Femur (tissue), 1 donor: ENCODE data around the gene CDC34.
"Not testable (repeated sequence)": the region's sequence is repeated elsewhere in the genome, so short reads cannot be mapped to it uniquely, and the experiment has no call there.

ENCODE experiments used
- DNase-seq: peaks from one replicate; pipeline ENCODE4 v3.0.0-alpha.2; 2017

CDC34 gene

DNA sequence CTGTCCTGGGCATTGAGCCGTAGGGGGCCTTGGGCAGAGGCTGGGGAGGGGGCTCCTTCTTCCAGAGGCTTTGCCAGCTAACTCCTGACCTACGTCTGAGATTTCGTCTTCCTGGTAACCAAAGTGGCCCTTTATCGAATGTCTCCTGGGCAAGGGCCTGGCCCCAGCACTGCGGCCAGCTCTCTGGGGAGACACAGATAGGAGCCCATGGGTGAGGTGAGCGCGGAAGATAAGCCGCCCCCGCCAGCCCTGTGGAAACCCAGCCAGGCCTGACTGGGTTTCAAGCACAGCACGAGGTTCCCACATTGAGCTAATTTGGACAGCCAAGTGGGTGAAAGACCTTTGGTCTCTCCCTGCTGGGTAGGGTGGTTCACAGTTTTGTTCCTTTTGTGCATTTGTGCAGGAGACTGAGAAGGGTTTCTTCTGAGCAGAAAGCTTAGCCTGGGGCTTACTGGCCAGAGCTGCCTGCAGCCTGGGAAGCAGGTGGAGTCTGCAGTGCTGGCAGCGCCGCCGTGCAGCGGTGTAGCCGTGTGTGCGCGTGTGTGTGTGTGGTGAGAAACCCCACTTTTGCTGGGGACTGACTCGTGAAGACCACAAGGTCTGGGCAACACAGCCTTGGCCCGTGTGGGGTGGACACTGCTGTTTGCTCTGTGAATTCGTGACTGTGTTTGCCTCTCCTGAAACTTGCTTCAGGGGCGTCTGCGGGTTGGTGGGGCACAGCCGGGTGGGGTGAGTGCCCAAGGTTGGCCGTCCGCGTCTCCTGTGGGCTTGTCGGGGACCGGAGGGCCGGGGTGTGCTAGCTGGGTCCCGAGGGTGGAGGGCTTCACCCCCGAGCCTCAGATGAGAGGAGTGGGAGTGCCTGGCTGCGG is 43.3 kb downstream of the CDC34 start:
- no peak for DNase-seq

DNA sequence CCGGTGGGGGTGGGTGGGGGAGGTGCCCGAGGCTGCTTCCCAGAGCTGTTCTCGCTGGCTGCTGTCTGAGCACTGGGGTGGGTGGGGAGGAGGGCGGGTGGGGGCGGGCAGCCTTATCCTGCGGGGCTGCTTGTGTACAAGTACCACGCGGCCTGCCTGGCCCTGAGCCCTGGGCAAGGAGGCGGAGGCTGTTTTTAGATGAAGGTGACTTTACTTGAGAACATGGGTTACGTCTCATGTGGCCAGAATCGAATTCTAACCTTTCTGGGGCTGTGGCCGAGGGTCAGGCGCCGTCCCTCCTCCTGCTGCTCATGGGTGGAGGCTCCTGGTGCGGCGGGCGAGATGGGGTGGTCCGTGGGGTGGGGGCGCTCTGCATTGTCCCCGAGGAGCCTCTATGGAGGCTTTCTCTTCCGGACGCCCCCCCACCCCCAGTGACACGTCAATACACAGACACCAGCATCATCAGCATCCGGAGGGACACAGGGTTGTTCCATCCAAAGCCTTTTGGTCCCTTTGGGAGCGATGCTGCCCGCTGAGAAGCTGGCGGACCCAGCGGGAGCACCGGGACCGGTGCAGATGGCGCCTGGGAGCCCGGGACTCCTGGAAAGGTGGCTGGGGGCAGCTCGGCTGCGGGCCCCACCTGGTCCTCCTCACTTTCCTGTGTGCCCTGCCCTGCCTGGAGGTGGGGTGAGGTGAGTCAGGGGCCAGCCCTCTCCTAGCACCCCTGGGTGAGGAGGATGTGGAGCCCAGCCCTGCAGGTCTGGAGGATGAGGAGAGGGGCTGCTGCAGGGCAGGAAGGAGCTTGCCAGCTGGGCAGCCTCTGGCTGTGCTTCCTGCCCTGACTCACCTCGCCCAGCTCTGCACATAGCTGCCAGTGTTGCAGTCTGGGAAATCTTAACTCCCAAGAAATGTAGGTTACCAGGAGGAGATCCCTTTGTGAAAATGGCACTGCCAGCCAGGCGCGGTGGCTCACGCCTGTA is 44.3 kb downstream of the CDC34 start:
- DNase-seq = peak; percentile 55

DNA sequence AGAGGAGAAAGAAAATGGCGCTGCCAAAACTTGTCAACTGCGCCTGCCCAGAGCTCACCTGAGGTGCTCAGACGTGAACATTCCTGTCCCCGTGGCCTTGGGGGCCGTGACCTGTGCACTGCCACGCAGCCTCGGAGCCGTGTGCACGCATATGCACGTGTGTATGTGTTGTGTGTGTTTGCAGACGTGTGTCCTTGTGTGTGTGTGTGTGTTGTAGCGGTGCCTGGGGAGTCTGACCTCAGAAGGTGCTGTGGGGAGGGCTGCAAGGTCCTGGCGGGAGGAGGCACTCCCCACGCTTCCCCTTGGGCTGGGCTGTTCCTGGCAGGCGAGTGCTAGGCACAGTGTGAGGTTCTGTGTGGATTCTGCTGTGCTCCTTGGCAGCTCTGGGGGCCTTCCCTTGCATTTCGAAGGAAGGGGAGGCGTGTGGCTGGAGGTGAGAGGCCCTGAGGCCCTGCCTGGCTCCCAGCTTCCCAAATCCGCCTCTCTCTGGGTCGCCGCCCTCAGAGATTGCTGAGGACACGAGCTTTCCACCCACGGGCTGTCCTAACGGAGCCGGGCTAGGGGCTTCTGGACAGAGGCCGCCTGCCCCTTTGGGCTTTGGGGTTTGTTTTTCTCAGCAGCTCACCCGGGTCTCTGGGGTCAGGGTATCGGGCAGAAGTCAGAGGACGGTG is 45.3 kb downstream of the CDC34 start:
- DNase-seq = no peak

DNA sequence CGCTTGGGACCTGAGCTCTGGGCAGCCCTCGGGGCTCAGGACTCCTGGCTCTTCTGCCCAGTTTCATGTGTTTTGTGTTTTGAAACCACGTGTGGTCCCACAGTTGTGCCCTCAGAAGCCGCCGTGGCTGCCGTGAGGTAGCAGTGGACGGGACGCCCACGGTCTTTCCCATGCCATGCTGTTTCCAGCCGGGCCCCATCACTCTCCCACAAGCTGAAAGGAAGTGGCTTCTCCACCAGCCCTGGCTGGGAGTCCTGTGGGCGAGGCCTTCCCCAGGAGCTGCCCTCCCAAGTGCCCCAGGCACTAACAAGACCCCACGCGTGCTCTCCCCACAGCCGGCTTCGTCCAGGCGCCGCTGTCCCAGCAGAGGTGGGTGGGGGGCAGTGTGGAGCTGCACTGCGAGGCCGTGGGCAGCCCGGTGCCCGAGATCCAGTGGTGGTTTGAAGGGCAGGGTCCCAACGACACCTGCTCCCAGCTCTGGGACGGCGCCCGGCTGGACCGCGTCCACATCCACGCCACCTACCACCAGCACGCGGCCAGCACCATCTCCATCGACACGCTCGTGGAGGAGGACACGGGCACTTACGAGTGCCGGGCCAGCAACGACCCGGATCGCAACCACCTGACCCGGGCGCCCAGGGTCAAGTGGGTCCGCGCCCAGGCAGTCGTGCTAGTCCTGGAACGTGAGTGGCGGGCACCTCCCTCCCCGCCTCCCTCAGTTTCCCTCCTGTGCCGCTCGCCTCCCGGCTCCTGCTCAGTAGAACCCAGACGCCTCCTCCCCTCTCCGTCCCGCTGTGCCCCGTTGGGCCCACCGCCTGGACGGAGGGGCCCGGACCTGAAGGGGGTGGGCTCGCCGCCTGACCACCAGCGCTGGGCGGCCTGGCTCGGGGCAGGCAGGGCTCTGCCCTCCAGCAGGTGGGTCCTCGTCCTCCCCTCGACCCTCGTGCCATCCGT is 46.2 kb downstream of the CDC34 start:
- no peak for DNase-seq

DNA sequence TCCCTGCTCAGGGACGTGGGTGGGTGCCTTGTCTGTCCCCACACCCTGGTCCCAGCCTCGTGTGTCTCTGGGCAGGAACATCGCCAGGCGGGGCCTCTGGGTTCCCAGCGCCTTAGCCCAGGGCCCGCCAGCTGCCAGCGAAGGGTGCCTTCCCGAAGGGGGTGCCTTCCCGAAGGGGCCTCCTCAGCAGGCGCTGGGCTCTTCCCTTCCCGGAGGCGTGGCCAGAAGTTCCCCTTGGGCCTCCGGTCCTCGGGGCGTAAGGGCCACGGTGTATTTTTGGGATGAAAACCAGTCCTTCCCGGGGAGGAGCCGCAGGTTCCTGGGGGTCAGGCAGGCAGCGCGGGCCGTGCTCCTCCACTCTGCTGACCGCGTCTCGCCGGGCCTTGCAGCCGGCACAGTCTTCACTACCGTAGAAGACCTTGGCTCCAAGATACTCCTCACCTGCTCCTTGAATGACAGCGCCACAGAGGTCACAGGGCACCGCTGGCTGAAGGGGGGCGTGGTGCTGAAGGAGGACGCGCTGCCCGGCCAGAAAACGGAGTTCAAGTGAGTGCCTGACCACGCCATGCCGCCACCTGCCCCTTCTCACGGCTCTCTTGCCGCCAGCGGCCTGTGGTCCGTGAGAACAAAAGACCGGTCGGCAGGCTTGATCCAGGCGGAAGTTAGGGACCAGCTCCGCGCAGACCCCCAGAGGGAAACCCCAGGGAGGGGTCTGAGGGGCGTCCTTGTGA is 47.7 kb downstream of the CDC34 start:
- no peak for DNase-seq

DNA sequence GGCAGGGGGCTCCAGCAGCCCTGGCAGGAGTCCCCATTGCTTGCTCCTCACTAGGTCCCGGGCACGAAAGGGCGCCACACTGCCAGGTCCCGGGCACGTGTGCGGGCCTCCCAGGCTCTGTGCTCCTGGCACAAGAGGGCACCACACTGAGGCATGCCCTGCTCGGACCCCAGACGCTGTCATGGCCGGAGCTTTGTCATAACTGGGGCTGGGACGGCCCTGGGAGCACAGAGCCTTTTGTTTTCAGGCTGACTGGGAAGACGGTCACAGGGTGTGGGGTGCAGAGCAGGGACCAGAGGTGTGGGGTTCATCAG is 48.2 kb downstream of the CDC34 start:
- no peak for DNase-seq

DNA sequence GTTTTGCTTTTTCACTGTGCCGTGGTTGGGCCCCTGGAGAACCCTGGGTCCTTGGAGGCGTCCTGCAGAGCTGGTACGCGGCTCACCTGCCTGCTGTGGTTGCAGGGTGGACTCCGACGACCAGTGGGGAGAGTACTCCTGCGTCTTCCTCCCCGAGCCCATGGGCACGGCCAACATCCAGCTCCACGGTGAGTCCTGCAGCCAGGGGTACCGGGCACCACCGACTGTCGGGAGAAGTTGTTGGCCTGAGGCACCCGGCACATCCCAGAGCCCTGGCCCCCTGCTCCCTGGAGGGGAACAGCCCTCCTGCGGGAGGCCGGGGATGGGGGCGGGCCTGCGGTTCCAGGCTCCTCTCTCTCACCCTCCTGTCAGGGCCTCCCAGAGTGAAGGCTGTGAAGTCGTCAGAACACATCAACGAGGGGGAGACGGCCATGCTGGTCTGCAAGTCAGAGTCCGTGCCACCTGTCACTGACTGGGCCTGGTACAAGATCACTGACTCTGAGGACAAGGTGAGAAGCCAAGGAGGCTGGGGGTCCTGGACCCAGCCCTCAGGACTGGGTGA is 48.8 kb downstream of the CDC34 start:
- no peak for DNase-seq

DNA sequence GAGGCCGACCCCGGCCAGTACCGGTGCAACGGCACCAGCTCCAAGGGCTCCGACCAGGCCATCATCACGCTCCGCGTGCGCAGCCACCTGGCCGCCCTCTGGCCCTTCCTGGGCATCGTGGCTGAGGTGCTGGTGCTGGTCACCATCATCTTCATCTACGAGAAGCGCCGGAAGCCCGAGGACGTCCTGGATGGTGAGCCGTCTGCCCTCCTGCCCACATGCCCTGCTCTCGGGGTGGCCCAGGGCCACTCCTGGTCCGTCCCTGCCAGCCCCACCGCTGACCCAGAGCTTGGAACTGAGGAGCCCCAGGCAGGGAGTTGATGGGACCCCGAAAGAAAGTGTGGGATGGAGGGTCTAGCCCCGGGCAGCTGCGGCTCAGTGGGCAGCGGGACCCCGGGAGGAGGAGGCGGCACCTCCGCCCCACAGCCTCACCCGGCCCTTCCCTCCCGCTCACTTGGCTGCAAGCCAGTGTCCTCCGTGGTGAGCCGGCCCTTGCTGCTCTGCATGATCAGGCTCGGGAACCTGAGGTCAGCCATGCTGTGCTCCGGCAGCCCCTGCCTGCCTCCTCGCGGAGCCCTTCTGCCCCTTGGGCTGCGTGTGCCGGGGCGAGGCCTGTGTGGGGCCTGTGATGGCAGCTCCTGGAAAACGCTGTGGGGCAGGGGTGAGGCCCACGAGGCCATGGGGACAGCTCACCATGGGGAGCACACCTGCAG is 50.0 kb downstream of the CDC34 start:
- DNase-seq = no peak

DNA sequence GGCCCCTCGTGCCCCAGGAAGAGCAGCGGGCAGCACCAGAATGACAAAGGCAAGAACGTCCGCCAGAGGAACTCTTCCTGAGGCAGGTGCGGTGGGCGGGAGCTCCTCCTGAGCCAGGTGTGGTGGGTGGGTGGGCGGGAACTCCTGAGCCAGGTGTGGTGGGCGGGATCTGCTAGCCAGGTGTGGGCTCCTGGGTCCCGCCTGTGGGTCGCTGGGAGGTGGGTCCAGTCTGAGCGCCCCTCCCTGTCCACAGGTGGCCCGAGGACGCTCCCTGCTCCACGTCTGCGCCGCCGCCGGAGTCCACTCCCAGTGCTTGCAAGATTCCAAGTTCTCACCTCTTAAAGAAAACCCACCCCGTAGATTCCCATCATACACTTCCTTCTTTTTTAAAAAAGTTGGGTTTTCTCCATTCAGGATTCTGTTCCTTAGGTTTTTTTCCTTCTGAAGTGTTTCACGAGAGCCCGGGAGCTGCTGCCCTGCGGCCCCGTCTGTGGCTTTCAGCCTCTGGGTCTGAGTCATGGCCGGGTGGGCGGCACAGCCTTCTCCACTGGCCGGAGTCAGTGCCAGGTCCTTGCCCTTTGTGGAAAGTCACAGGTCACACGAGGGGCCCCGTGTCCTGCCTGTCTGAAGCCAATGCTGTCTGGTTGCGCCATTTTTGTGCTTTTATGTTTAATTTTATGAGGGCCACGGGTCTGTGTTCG is 51.1 kb downstream of the CDC34 start:
- DNase-seq = no peak

DNA sequence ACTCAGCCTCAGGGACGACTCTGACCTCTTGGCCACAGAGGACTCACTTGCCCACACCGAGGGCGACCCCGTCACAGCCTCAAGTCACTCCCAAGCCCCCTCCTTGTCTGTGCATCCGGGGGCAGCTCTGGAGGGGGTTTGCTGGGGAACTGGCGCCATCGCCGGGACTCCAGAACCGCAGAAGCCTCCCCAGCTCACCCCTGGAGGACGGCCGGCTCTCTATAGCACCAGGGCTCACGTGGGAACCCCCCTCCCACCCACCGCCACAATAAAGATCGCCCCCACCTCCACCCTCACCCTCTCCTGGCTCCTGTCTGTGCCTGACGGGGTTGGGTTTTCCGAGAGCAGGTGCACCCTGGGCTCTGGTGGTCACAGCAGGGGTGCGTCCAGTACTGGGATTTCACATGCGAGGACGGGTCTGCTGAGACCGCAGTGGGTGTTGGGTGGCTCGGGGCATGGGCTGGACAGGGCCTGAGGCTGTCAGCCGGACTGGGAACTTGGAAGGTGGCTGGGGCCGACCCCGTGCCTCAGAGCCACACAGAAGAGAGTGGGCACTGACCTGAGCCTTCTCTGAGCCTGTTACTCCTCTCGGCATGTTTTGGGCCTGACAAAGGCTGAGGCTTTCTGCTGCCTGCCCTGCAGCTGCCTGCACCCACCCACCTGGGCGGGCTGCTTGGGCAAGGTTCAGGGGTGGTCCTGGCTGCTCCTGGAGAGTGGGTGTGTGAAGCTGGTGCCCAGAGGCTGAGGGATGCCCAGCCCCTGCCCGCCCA is 51.8 kb downstream of the CDC34 start:
- DNase-seq = no peak

DNA sequence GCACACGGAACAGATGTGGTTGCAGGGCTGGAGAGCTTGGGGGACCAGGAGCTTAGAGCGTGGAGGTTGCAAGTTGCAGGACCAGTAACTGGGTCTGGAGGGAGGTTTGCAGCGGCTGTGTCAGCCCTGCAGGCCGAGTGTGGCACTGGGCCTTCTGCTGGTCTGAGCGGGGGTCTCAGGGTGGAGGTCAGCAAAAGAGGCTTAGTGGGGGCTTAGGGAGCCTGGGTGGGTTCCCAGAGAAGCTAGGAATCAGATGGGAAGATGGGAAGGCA is 52.3 kb downstream of the CDC34 start:
- DNase-seq = no peak

DNA sequence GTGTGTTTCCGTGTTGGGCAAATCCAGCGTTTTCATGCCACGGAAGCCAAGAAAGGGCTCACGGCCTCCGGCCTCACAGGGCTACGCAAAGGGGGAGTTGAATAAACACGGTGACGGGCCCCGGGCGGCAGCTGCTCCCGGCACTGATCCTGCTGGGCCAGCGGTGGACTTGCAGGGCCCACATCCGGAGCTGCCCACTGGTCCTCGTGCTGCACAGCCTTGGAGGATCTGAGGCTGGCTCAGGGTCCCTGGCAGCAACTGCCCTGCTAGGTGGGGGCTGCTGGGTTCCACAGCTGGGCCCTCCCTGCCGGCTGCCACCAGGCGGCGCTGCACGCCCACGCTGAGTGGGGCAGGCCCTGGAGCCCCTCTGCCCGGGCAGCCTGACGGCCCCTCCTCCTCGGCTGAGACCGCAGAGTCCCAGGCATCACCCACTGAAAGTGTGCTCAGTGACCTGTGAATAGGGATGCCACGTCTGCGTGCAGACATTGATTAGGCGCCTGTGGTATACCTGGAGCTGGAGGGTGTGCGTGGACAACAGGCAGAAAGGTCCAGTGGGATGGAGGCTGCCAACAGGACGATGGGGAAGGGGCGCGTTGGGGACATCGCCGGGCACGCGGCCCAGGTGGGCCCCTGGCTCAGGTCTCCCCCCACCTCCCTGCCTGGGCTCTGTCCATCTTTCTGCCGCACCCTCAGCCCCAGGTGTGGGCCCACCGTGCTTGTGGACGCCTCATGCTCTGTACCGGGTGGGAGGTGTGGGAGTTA is 52.9 kb downstream of the CDC34 start:
- peak; percentile 62 for DNase-seq

DNA sequence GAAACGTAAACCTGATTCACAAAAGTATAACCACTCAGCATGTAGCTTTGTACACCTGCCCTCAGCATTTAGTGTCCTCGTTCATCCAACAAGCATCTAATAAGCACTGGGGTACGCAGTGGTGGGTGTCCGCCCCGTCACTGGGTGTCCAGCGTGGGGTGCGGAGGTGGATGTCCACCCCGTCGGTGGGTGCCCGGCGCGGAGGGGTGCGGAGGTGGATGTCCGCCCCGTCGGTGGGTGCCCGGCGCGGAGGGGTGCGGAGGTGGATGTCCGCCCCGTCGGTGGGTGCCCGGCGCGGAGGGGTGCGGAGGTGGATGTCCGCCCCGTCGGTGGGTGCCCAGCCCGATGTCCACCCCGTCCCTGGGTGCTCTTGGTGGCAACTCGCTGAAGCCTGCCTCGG is 53.6 kb downstream of the CDC34 start:
- not testable (repeated sequence) for DNase-seq

DNA sequence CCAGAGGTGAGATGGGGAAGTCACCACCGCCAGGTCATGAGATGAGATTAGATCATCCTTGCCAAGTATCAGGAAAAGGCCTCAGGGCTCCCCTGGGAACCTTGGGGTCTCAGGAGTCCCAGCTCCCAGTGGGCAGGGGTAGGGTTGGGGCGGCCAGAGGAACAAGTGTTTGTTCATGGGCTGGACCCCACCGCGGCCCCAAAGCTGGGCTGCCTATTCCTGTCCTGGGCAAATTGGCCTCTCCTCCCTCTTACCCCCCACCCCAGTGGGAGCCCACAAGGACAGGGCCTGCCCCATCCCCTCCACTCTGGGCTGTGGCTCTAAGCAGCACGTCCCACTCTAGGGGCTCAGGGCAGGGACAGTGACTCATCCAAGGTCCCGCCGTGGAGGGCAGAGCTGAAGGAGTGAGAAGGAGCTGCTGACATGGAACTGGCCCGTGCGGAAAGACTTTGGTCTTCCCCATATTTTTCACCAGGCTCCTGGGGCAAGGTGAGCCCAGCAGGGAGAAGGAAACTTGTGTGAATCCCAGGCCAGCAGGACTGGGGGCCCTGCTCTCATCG is 54.1 kb downstream of the CDC34 start:
- DNase-seq = no peak

DNA sequence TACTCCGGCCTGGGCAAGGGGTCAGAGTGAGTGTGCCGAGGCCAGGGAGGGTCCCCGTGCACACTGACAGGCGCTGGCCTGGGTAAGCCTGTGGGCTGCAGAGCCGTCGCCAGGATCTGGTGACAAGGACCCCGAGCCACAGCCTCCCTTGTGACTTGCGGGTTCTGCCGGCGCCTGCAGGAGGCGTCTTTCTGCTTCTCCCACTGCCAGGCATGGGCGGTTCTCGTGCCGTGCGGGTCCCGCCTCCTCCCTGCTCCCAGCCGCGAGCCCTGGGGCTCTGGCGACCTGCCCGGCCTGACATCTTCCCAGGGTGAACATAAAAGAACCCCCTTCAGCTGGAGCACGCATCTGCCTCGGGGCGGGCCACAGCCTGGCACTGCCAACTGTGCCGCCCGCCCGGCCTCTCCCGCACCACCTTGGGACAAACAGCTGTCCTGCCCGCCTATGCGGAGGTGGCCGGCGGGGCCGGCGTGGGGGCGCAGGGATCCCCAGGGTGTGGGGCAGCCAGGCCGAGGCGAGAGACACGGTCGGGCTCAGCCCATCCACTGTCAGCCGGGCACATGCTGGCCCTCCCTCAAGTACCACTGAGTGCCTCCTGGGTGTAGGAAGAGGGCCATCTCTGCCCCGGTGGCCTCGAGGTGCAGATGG is 56.7 kb downstream of the CDC34 start:
- peak; percentile 82 for DNase-seq

DNA sequence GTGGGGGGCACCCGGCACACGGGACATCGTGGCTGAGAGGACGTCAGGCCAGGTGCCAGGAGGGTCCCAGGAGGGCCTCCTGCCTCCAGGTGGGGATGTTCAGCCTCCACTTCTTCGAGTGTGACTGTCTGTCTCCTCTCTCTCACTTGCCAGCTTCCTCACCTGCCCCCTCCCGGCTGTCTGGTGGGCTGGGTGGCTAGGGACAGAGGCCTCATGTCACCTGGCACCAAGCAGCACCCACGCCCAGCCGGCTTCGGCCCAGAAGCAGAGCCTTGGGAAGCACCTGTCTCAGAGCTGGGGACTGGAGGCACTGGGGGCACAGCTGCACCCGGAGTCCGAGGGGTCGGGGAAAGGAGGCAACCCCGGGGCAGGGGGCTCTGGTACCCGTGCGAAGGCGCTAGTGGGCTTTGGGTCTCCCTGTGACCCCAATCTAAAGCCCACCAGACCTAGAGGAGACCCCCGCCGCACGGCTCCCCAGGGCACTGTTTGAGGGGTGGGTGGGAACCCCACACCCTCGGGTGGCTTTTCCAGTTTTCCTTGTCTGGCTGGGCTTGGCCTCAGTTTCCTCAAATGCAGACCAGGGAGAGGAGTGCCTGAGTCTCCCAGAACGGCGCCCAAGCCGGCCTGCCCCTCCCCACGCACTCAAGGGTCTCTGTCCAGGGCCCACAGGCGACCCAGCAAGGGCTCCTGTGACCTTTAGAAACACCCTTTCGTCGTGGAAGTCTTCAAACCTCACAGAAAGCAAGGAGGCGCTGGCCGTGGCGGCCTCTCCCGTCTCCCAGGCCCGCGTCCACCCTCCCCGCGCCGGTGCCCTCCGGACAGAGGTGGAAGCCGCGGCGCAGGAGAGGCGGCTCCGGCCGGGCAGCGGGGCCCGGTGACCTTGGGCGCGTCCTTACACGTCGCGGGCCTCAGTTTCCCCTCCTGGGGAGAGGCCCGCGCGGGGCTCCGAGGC is 57.5 kb downstream of the CDC34 start:
- no peak for DNase-seq
